Measurements from ENCODE around the gene PPP1R14C.

DNA sequence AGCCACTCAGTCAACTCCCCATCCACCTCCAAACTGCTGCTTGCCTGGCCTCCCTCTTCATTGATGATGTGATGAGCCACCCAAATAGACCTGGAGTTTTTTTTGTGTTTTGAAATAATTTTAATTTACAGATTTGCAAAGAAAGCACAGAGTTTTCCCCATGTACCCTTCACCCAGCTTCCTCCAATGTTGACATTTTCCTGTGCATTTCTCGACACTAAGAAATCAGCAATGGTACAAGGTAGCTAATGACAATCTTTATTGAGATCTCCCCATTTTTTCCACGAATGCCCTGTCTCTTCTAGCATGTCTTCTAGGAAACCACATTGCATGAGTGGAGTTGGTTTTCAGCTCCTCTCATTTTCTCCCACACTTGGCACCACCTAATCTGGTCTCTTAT, 30.1 kb downstream of the PPP1R14C start:
- TF ChIP-seq, protein P1, sequence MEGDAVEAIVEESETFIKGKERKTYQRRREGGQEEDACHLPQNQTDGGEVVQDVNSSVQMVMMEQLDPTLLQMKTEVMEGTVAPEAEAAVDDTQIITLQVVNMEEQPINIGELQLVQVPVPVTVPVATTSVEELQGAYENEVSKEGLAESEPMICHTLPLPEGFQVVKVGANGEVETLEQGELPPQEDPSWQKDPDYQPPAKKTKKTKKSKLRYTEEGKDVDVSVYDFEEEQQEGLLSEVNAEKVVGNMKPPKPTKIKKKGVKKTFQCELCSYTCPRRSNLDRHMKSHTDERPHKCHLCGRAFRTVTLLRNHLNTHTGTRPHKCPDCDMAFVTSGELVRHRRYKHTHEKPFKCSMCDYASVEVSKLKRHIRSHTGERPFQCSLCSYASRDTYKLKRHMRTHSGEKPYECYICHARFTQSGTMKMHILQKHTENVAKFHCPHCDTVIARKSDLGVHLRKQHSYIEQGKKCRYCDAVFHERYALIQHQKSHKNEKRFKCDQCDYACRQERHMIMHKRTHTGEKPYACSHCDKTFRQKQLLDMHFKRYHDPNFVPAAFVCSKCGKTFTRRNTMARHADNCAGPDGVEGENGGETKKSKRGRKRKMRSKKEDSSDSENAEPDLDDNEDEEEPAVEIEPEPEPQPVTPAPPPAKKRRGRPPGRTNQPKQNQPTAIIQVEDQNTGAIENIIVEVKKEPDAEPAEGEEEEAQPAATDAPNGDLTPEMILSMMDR (conservative IDR thresholded peaks at IDR 0.05 in 1 of 2, IDR thresholded peaks at IDR 0.05 in 1 of 2; ENCODE audit: low read depth in 1 of 2, low read length in 2 of 2), result no peak
- no peak for TF ChIP-seq EZH2 (IDR thresholded peaks at IDR 0.05; ENCODE audit: low read length, missing control alignments)

Data from fibroblast of lung (primary cell).